Measurements from ENCODE around the gene AKR7A2. TPM values are rescaled to one million over a fixed set of nuclear protein-coding genes. Genes with fewer than 3 reads are reported as not detected.

The AKR7A2 gene
- total and polyA plus RNA-seq, 10 of the 15 experiments (the other 5 are each of a cell fraction or from before 2014, with no cell fraction given) = 1.3 to 114 (median 48.0) TPM

- ChIA-PET POLR2A (no interaction called here), CTCF (interaction anchor here (0.9 to 1.2 kb wide), 4 partner anchors 12 to 311 kb away, joined by 3 to 4 read pairs (median 3); no protein-coding TSS in a partner anchor), RAD21 (ENCODE audit: unreplicated experiment) (no interaction called here), SMC1A (ENCODE audit: uncharacterized antibody, unreplicated experiment) (no interaction called here)
- no peak overlapping the region for H3K4me2 ChIP-seq (ENCODE audit: control insufficient read depth, insufficient read depth)
- no peak for DNase-seq (ENCODE audit: low read depth, low spot score)
- no peak for FAIRE-seq
- H3K4me3 ChIP-seq = no peak overlapping the region
- intact Hi-C loops (cut with micrococcal nuclease; ENCODE audit: unreplicated experiment) = no loop called here
- no peaks in the 10 kb centered on the region for H3K9me3 ChIP-seq (replicated peaks; ENCODE audit: control insufficient read depth, insufficient read depth, low read length)
- no peak for TF ChIP-seq ZBED1 (IDR thresholded peaks at IDR 0.05; ENCODE audit: borderline replicate concordance)
- TF ChIP-seq MLLT1 (IDR thresholded peaks at IDR 0.05) = no peak
- no peak for TF ChIP-seq ZNF217 (IDR thresholded peaks at IDR 0.05)
- TF ChIP-seq PML (IDR thresholded peaks at IDR 0.05; ENCODE audit: low read length) = no peak
- TF ChIP-seq TBL1XR1 (IDR thresholded peaks at IDR 0.05; ENCODE audit: low read depth, low read length) = no peak
- TF ChIP-seq PAX5 (IDR thresholded peaks at IDR 0.05; ENCODE audit: borderline replicate concordance, low read depth, low read length) = no peak
- no peak for TF ChIP-seq SMARCA5 (IDR thresholded peaks at IDR 0.05)
- H3K27me3 ChIP-seq (replicated peaks in 1 of 2; ENCODE audit: control insufficient read depth in 2 of 2, insufficient read depth in 2 of 2, low read length in 1 of 2) = no peaks in the 10 kb centered on the region
- WGBS (ENCODE audit: insufficient coverage, insufficient replicate concordance, low lambda C conversion rate, missing lambda C conversion rate) = 97% methylated on average over 14 of the region's 14 CpGs
- 0 out of 2 replicates have a peak, but pooled peaks cover 3% of the 10 kb centered on the region for H3K4me1 ChIP-seq (ENCODE audit: control insufficient read depth, insufficient read depth, low read length)
- no TSS peak for BruUV-seq (replicated peaks)
- ATAC-seq = no peak
- no peak overlapping the region for H3K9ac ChIP-seq (ENCODE audit: control insufficient read depth, insufficient read depth, low read length)
- no peak overlapping the region for H2AFZ ChIP-seq (ENCODE audit: control insufficient read depth, low read depth, low read length)
- H3K79me2 ChIP-seq (ENCODE audit: control insufficient read depth, insufficient read depth, low read length) = no peaks in the 10 kb centered on the region
- in situ Hi-C loops (cut with MboI) = loop anchor here (5.0 kb wide), 1 partner anchor 242 kb away; no protein-coding TSS in a partner anchor
- H4K20me1 ChIP-seq (ENCODE audit: control insufficient read depth, insufficient read depth) = no peaks in the 10 kb centered on the region
- H3K36me3 ChIP-seq (ENCODE audit: control insufficient read depth in 2 of 2, insufficient read depth in 2 of 2, low read length in 1 of 2) = peaks cover 20 to 23% of the 10 kb centered on the region in 2 experiments; a peak in 3 of 4 replicates
- H3K27ac ChIP-seq (ENCODE audit: control insufficient read depth, insufficient read depth) = no peak overlapping the region
Observed at GRCh38 chr1:19340387-19340937, 28.5 kb upstream of the AKR7A2 start.
